Measurements from ENCODE around the gene SEC24D.
"Not testable (repeated sequence)": the region's sequence is repeated elsewhere in the genome, so short reads cannot be mapped to it uniquely, and the experiment has no call there.

Gene SEC24D

GRCh38 chr4:118816538-118817177 lies 19.3 kb downstream of the SEC24D start:
- DNase-seq (ENCODE audit: low read depth), result no peak
- no peak overlapping the region for H3K4me3 ChIP-seq (ENCODE audit: low read depth, low read length)

- no peak for DNase-seq (ENCODE audit: low read depth)
- H3K4me3 ChIP-seq (ENCODE audit: low read depth, low read length), result no peak overlapping the region
Measured at GRCh38 chr4:118814891-118815290, 21.0 kb downstream of the SEC24D start.

DNA sequence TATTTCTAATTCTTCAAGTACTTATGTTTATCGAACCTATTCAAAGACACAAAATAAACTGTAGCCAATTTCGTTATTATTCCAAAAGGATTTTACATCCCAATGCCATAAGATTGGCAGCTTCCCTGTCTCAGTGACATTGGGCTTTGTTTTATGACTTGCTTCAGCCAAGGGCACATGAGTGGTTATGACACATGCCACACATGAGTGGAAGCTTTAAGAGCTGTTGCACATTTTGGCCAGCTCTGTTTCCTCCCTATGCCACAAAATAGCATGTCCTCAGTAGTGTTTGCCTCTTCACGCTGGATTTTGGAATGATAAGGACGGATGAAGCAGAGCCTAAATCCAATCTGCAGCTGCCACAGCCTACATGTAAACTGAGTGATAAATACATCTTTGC lies 21.9 kb downstream of the SEC24D start:
- no peak overlapping the region for H3K4me3 ChIP-seq (ENCODE audit: low read depth, low read length)
- DNase-seq (ENCODE audit: low read depth), result no peak

- no peak for DNase-seq (ENCODE audit: low read depth)
- no peak overlapping the region for H3K4me3 ChIP-seq (ENCODE audit: low read depth, low read length)
Measured at GRCh38 chr4:118813561-118813960, 22.4 kb downstream of the SEC24D start.

- H3K4me3 ChIP-seq (ENCODE audit: low read depth, low read length), result no peak overlapping the region
- no peak for DNase-seq (ENCODE audit: low read depth)
Measured at GRCh38 chr4:118811832-118812231, 24.1 kb downstream of the SEC24D start.

- no peak overlapping the region for H3K4me3 ChIP-seq (ENCODE audit: low read depth, low read length)
- DNase-seq (ENCODE audit: low read depth), result peak; percentile 59
Measured at GRCh38 chr4:118810991-118811764, 24.7 kb downstream of the SEC24D start.

DNA sequence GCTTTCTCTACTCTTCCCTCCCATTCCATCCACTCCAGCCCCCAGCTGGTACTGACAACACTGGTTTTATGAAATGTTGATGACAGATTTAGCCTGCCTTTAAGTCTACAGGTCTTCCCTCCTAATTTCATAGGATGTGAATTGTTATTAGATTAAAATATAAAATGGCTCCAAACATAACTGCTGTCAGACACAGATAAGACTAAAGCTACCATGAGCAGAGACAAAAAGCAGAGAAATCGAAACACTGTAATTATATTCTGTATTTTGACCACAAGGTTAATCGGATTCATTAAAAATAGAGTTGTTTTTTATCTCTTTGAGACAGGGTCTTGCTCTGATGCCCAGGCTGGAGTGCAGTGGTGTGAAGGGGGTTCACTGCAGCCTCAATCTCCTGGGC lies 28.3 kb downstream of the SEC24D start:
- DNase-seq (ENCODE audit: low read depth), result no peak
- no peak overlapping the region for H3K4me3 ChIP-seq (ENCODE audit: low read depth, low read length)

GRCh38 chr4:118803253-118803652 lies 32.7 kb downstream of the SEC24D start:
- DNase-seq (ENCODE audit: low read depth), result no peak
- no peak overlapping the region for H3K4me3 ChIP-seq (ENCODE audit: low read depth, low read length)

- no peak overlapping the region for H3K4me3 ChIP-seq (ENCODE audit: low read depth, low read length)
- no peak for DNase-seq (ENCODE audit: low read depth)
Measured at GRCh38 chr4:118801895-118802575, 33.9 kb downstream of the SEC24D start.

DNA sequence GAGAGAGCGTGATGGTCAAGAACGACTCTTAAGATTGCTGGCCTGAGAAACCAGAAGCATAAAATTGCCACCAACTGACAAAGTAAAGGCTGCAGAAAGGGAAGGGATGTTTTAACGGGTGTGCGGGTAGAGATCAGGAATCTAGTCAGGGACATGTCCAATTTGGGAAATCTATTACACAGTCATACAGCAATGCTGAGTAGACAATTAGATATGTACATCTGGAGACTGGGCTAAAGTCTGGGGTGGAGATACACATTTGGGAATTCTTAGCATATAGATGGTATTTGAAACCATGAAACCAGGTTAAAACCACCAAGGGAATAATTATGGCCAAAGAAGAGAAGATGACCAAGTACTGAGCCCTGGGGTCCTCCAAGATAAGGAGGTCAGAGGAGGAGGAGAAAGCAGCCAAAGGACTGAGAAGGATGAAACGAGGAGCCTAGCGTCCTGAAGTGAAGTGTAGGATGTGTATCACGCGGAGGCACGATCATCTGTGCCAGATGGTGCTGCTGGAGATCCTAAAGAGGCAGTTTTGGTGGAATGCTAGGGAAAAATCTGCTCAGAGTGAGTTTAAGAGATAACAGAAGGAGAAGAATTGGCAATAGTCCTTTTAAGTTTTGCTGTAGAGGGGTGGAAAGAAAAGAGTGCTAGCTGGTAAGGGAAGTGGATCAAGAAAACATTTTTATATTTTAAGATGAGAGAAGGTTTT lies 36.5 kb downstream of the SEC24D start:
- no peak for DNase-seq (ENCODE audit: low read depth)

GRCh38 chr4:118798658-118799057 lies 37.3 kb downstream of the SEC24D start:
- H3K4me3 ChIP-seq (ENCODE audit: low read depth, low read length), result no peak overlapping the region
- no peak for DNase-seq (ENCODE audit: low read depth)

More for the DNA sequence above, 36.5 kb downstream of the SEC24D start:
- H3K4me3 ChIP-seq (ENCODE audit: low read depth, low read length), result no peak overlapping the region

DNA sequence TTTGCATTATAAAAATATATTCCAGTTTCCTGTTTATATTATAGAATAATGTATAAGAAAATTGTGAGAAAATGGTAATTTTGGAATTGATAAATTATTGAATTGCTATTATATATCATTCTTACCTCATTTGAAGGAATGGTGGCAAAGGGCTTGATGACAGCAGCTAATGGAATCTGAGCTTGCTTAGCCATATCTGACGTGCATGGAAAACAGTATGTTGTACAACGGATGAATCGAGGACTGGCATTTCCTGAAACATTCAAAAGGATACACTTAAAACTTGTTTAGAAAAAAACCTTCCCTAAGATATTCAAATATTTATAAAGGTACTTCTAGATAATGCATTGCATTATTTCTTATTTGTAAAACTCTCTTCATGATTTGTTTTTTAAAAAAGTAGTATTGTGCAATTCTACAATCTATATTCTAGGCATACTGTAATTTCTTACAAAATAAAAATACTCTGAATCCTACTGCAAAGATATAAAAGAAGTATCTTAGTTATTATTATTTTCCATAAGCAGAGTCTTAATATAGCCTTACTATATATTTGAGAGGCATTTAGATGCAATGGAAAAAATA lies 38.3 kb downstream of the SEC24D start:
- no peak overlapping the region for H3K4me3 ChIP-seq (ENCODE audit: low read depth, low read length)
- DNase-seq (ENCODE audit: low read depth), result no peak

GRCh38 chr4:118791690-118792446 lies 44.1 kb downstream of the SEC24D start:
- DNase-seq (ENCODE audit: low read depth); H3K4me3 ChIP-seq (ENCODE audit: low read depth, low read length): not testable (repeated sequence)

- H3K4me3 ChIP-seq (ENCODE audit: low read depth, low read length), result no peak overlapping the region
- no peak for DNase-seq (ENCODE audit: low read depth)
Measured at GRCh38 chr4:118790544-118790943, 45.4 kb downstream of the SEC24D start.

- DNase-seq (ENCODE audit: low read depth), result no peak
- H3K4me3 ChIP-seq (ENCODE audit: low read depth, low read length), result no peak overlapping the region
Measured at GRCh38 chr4:118788911-118789310, 47.0 kb downstream of the SEC24D start.

GRCh38 chr4:118787844-118788380 lies 48.0 kb downstream of the SEC24D start:
- no peak for DNase-seq (ENCODE audit: low read depth)
- H3K4me3 ChIP-seq (ENCODE audit: low read depth, low read length), result no peak overlapping the region

GRCh38 chr4:118784776-118785175 lies 51.1 kb downstream of the SEC24D start:
- no peak overlapping the region for H3K4me3 ChIP-seq (ENCODE audit: low read depth, low read length)
- DNase-seq (ENCODE audit: low read depth), result no peak

DNA sequence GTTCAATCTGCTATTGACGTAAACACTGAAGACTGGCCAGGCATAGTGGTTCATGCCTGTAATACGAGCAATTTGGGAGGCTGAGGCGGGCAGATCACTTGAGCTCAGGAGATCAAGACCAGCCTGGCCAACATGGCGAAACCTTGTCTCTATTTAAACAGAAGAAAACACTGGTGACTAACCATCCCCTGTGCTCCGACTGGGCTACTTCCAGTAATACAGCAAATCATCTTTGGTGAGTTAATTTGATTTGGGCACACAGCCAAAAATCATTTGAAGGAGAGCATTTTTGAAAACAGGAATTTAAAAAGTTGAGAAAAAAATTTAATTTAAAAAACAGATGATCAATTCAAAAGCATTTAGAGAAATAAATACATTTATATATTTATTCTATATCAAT lies 52.0 kb downstream of the SEC24D start:
- no peak overlapping the region for H3K4me3 ChIP-seq (ENCODE audit: low read depth, low read length)
- no peak for DNase-seq (ENCODE audit: low read depth)

DNA sequence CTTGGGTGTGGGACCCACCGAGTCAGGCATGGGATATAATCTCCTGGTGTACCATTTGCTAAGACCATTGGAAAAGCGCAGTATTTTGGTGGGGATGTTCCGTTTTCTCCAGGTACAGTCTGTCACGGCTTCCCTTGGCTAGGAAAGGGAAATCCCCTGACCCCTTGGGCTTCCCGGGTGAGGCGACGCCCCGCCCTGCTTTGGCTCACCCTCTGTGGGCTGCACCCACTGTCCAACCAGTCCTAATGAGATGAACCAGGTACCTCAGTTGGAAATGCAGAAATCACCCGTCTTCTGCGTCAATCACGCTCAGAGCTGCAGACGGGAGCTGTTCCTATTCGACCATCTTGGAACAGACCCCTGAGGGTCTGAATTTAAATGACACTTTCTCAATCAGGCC lies 53.0 kb downstream of the SEC24D start:
- not testable (repeated sequence) for DNase-seq (ENCODE audit: low read depth); H3K4me3 ChIP-seq (ENCODE audit: low read depth, low read length)
